Fibroblast of skin of left biceps (primary cell): ENCODE measurements around the gene NXPH4.
A peak's percentile ranks its signal among the peaks of the same experiment; 100 is the strongest.

Experiments used
- DNase-seq, 2 experiments: peaks; one replicate each; pipeline ENCODE4 v3.0.0-alpha.2; 2013; ENCODE audit warnings: low read depth in 2 of 2

Gene NXPH4

DNA sequence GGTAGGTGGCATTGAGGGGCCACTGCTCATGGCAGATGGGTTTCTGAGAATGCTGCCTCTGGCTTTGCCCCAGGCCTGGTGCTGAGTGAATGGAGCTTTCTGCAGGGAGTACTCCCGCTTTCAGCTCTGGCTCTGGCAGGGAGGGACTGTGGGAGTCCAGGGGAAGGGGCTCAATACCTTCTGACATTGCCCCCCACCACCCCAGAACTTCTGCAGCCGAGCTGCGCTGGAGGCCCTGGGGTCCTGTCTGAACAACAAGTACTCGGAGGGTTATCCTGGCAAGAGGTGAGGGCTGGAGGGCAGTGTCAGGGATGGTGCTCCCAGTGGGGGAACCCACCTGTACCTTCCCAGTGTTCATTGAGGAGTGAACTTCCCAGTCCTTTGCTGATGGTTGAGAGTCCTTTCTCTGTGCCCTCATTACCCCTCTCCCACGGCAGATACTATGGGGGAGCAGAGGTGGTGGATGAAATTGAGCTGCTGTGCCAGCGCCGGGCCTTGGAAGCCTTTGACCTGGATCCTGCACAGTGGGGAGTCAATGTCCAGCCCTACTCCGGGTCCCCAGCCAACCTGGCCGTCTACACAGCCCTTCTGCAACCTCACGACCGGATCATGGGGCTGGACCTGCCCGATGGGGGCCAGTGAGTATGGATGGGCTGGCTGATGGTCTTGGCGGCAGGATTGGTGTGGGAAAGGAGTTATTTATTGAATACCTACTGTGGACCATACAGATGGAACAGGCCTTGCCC is 14.9 kb downstream of the NXPH4 start:
- no peak for DNase-seq

DNA sequence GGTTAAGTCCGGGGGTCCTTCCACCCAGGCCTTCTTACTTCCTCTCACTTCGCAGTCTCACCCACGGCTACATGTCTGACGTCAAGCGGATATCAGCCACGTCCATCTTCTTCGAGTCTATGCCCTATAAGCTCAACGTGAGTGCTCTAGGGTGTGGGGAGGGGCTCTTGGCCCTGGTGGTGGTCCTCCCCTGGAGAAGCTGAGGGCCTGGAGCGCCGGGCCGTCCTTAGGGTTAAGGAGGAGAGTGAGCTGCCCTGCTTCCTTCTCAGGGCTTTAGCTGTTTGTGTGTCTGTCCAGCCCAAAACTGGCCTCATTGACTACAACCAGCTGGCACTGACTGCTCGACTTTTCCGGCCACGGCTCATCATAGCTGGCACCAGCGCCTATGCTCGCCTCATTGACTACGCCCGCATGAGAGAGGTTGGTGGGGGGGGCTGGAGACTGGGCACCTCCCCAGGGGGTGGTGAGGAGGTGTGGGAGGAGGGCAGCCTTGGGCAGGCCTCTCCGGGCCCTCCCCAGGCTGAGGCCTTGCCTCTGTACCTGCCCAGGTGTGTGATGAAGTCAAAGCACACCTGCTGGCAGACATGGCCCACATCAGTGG is 15.7 kb downstream of the NXPH4 start:
- DNase-seq: no peak

DNA sequence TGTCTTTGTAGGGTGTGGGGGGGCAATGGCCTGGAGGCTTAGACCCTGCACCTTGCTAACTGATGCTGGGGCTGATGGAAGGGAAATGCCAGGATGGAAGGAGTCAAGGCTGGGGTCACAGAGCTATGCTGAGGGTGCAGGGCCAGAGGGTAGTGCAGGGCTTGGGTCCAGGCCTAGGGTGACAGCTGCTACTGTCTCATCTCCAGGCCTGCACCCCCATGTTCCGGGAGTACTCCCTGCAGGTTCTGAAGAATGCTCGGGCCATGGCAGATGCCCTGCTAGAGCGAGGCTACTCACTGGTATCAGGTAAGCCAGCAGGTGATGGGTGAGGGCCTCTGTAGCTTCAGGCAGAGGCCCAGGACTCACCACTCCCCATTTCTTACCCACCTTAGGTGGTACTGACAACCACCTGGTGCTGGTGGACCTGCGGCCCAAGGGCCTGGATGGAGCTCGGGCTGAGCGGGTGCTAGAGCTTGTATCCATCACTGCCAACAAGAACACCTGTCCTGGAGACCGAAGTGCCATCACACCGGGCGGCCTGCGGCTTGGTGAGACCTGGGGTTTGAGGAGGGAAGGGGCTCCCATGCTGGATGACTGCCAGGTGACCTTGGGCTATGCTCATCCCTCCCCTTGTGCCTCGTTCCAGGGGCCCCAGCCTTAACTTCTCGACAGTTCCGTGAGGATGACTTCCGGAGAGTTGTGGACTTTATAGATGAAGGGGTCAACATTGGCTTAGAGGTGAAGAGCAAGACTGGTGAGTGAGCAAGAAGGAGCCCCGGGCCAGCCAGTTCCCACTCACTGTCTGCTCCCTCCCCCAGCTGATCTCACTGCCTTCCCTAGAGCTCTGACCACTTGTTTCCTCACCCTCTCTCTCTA is 17.0 kb downstream of the NXPH4 start:
- DNase-seq: no peak

DNA sequence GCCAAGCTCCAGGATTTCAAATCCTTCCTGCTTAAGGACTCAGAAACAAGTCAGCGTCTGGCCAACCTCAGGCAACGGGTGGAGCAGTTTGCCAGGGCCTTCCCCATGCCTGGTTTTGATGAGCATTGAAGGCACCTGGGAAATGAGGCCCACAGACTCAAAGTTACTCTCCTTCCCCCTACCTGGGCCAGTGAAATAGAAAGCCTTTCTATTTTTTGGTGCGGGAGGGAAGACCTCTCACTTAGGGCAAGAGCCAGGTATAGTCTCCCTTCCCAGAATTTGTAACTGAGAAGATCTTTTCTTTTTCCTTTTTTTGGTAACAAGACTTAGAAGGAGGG is 17.6 kb downstream of the NXPH4 start:
- DNase-seq: no peak

DNA sequence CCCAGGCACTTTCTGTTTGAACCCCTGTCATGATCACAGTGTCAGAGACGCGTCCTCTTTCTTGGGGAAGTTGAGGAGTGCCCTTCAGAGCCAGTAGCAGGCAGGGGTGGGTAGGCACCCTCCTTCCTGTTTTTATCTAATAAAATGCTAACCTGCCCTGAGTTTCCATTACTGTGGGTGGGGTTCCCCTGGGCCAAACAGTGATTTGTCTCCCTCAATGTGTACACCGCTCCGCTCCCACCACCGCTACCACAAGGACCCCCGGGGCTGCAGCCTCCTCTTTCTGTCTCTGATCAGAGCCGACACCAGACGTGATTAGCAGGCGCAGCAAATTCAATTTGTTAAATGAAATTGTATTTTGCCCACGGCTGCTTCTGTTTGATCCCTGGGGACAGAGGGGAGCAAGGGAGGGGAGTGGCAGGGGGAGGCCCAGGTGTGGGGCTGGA is 18.0 kb downstream of the NXPH4 start:
- DNase-seq: no peak

DNA sequence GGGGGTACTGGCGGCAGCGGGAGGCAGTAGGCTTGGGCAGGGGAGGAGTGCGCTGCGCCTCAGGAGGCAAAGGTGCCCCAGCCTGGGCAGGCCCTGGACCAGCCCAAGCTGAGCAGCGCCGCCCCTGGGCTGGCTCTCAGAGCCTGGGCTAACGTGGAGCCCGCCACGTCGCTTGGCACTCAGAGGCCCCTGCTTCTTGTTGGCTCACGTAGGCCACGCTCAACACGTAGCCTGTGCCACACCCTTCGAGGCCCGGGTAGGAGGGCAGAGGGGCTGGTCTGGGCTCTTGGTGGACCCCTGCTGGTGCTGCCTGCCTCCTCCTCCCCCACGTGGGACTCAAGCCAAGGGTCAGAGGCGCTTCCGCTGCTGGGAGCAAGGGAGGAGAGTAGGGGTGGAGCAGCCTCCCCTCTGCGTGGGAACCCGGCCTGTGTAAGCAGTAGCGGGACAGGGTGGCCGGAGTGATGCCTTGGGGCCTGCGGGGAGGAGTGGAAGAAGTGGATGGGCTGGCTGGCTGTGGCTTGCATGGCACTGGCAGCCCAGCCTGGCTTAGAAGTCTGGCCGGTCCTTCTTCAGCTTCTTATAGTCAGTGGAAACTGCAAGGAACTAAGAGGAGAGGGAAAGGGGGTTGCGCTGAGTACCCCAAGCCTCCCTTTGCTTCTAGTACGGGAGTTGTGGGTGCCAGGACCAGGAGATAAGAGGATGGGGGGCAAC is 18.6 kb downstream of the NXPH4 start:
- DNase-seq: no peak

DNA sequence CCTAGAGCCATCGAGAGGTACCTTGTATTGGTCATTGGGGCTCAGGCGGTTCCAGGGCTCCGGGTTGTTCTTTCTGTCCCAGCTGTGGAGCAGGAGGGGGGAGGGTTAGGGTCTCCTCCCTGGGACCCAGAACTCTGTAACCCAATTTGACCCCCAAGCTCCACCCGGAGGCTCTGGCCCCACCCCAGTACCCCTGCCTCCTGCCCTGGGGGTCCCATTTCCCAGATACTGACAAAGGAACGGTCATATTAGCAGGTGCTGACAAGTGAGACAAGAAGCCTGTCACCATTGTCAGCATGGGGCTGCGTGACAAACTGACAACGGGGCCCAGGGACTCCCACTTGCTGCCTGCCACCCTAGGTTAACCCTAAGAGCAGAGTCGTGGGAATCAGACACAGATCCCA is 19.1 kb downstream of the NXPH4 start:
- no peak for DNase-seq

DNA sequence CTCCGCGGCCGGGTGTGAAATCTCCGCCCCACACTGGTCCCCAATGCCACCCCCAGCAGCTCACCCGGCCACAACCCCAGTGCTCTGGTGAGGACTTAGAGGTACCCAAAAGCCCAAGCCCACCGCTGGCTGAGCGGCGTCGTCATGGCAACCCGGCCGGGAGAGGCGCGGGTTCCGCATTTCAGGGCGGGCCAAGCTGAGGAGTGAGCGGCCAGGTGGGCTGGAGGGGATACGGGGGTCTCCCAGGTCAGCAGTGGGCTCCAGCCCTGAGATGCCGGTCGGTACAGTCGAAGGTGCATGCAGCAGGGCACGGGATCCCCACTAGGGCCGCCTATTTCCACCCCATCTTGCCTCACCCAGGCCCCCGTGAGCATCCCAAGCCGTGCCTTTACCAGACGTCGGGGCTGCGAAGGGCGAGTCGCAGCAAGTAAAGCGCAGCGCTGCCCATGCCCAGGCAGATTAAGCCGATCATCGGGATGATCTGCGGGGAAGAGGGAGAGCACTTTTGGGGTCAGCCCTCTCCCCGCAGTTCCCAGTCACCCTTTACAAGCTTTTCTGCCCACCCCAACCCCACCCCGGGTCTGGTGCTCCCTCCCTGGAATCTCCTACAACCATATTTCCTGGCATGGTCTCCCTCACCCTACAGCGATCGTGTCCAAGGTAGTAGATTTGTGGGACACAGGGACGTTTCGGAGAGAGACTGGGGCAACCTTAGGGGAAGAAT is 19.8 kb downstream of the NXPH4 start:
- no peak for DNase-seq

DNA sequence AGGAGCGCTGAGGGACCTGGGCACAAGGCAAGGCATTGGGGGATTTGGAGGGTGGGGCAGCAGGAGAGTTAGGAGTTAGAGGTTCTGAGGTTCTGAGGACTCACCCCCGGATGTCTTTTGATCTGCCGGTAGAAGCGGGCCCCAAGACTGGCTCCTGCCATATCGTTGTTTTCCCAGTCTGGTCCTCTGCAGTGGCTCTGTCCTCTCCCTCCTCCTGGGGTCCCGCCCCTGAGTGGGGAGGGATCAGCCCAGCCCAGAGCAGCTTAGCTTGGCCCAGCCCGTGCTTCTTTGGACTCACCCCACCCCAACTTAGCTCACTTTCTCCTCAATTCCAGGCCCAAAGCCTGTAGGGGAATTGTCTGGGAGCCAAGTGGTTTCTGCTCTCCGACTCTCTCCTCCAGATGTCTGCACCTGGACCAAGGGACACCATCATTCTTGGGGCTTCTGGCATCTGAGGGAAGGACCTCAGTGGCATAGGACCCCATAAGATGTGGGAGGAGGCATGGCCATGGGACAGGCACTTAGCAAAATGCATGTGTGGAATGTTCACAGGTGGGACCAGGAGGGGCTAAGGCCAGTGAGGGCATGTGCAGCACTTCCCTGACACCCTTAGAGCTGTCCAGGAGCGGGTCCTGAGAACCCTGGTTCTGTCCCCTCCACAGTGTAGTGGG is 20.5 kb downstream of the NXPH4 start:
- no peak for DNase-seq

DNA sequence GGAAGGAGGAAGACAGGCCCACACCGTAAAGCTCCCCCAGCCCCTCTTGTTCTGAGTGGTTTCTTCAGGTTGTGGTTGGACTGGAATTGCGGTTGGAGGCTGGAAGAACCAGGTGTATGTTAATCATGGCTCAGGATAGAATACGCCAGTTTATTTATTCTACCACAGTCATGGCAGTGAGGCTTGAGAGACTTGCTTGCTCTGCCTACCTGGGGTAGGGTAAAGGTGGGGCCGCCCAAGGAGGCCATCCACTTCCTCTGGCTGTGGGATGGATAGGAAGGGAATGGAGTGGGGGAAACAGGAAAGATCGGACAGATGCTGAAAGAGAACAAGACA is 21.0 kb downstream of the NXPH4 start:
- DNase-seq: no peak

DNA sequence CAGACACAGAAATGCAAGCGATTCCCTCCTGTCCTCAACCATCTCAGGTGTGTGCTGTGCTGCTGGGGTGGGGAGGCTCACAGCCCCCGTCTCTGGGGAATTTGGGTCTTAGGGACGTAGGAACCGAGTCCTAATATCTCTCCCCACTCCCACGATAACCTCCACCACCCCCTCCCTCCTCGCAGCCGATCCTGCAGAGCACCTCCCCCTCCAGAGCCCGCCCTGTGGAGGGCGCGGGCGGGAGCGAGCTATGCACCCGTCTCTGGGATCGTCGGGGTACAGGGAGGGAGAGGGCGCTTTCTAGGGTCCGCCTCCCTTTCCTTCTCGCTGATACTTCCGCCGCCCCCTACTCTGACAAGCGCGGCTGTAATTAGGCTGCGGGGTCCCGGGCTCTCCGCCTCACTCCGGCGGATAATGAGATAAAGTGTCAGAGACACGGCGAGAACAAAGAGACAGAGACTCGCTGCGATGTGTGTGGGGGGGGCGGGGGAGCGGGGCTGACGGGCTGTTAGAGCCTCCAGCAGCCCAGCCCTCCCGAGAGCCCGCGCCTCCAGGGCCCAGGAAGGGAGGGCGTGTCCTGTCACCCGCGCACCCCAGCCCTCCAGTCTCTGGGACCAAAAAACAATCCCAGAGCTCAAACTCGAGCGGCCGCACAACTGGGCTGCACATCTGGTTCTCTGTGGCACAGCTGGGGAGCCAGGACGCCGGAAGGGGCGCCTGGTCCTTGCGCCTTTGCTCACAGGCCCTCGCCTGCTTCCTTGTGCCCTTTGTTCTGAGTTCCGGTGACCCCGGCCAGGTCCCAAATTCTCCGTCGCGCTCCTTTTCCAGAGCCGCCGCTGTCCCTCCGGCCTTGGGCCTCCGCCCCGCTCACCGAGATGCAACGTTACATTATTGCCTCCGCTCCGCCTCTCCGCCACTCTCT is 21.6 kb downstream of the NXPH4 start:
- DNase-seq: no peak

DNA sequence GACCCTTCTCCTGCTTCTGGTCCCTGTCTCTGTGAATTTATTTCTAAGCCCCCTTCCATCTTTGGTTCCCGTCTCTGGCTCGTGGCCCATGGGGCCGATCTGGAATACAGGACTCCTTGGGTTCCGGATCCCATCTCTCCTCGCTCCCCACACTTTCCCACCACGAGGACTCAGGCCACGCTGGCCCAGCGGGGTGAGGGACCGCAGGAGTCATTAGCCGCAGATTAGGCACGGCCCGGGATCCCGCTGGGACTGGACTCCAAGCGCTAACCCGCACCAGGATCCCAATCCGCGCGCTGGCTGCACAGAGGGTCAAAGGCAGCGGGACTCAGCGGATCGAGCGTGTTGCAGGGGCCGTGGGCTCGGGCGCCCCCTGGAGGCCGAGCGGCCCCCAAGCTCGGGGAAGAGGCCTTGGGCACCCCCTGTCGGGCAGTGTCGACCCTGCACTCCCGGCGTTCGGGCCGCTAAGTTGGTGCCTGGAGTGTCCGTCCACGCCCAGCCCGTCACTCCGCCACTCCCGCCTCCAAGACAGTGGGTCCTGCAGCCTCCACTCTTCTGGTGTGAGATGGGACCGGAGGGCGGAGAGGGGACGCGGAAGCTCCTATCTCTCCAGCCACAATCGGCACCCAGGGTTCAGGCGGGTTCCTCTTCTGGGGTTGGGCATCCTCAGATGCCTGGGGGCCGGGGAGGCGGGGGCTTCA is 22.4 kb downstream of the NXPH4 start:
- peak; percentile 62 for DNase-seq

DNA sequence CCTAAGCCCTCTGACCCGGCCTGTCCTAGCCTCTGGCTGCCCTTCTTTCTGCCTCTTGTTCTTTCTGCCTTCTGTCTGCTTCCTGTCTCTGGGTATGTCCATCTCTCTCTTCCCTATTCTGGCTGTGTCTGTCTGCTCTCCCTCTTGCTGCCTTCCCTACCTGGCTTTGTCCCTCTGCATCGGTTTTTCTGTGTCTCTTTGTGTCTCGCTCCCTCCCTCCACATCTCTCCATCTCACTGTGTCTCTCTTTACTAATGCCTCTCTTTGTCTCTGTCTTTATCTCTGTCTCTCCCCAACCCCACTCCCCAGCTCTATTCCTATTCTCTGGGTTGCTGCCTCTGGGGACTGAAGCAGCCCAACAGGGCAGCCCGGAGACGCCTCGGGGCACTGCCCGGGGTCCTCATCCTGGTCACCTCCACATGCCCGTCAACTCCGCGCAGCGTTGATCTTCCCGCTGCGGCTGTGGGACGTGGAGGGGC is 23.0 kb downstream of the NXPH4 start:
- no peak for DNase-seq

DNA sequence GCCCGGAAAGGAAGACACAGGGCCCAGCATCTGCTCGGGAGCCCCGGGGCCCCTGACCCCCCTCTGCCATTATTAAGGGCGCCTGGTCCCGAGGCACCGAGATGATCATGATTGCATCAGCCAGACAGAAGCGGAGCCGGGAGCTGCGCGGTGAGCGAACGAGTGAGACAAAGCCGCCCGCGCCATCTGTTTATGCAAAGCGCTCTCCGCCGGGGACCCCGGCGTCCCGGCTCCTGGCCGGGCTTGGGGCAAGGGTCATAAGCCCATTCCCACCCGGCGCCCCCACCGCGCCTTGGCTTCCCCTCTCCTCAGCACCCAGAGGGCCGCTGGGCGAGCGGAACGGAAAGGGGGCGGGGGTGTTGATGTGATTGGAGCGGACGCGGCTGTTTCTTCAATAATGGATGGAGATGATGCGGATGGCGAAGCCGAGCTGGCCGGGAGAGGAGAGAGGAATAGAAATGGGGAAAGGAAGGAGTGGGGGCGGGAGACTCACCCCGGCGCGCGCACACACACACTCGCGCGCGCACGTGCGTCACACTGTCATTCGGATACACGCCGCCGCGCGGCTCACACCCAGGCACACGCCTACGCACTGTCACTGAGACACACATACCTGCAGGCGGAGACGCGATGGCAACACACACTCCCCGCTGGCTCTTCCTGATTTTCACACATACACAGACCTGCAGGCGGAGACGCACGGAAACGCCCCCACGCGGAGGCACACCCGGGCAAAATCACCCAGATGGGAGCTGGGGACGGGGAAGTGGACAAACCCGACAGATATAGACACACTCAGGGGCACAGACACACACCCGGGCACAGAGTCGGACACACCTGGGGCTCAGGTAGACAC is 23.7 kb downstream of the NXPH4 start:
- DNase-seq: no peak

DNA sequence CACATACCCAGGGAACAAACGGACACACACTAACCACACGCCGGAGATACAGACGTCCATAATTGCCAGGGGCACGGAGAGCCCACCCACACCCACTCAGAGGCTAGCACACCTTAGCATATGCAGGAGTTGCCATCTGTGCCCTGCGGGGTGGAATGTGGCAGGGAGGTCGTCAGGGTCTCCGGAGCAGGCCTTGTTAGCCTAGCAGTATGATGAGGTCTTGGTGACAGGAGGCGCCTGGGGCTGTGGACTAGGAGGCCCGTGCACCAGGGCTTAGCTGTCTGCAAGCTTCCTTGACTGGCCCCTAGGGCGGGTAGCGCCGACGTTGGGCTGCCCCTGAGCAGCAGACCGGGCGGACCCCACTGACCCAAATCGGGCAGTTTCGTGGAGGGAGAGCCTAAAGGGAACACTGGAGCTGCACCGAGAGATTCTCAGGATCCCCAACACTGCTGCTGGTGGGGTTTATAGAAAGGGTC is 24.4 kb downstream of the NXPH4 start:
- DNase-seq: no peak

DNA sequence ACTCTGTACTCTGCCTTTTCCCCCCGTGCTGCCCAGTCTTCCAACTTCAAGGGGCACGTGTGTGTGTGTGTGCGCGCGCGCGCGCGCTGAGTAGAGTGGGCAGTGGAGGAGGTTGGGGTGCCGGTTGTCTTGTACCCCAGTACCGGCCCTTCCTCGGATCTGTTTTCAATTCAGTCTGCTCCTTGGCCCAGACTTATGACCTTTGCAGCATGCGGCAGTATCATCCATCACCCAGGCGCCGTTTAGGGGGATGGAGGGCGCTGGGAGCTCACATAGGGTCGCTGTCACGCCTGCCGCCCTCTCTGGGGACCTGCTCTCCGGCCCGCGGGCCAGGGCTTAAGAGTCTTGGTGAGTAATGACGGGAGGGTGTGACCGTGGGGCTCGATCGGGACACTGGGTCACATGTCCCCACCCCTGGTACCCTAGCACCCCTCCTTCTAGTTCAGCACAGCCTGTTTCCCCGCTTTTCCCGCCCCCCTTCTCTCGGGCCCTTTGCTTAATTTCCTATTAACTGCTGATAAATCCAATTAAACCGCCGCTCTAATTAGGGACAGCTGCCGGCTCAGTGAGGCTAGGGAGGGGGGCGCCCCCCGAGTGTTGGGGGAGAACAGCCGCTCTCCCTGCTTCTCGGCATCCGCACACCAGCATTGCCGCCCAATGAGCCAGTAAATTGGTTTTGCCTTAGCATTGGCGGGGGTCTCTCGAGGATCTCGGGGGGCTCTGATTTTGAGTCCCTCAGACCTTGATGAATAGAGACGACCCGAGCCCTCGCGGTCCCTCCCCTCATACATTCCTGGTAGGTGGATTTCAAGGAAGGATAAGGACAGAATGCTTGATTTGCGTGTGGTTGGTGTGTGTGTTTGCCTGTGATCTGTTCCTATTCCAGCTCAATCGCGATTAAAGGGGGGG is 25.1 kb downstream of the NXPH4 start:
- DNase-seq: no peak

DNA sequence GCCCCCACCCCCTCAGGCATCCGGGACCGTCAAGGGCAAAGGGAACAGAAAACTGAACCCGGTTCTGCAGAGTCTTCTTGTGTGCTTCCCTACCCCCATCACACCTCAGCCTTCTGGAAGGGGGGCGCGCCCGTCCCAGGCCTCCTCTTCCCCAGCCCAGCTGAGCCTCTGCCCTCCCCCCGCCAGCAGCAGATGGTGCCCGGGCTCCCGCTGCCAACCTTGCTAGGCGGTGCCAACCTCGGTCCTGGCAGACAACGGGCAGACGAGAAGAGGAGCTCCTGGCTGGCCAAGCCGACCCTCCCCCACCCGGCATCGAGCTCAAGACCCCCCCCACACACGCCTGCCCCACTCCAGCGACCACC is 25.7 kb downstream of the NXPH4 start:
- no peak for DNase-seq
